Measurements from ENCODE around the gene PTPN22. TPM values are rescaled to one million over a fixed set of nuclear protein-coding genes. Genes with fewer than 3 reads are reported as not detected.

The PTPN22 gene
- total and polyA plus RNA-seq, 5 donors from 2014 or later, result 49.1 to 93.4 (median 58.5) TPM

DNA sequence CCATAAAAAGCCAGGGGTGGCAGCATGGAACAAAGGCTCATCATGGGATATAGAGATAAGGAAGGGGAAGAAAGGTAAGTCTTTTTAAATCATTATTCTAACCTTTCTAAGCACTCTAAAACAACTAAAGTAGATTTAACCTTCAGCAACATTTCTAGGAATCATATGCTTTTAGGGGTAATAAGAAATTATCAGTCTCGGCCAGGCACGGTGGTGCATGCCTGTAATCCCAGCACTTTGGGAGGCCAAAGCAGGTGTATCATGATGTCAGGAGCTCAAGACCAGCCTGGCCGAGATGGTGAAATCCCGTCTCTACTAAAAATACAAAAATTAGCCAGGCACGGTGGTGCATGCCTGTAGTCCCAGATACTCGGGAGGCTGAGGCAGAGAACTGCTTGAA, 92.0 kb downstream of the PTPN22 start:
- peaks cover 19% of the 10 kb centered on the region for H3K36me3 ChIP-seq (ENCODE audit: control insufficient read depth, insufficient read depth, low read length)
- no peak overlapping the region for H3K27ac Mint-ChIP-seq
- peak overlapping the region; percentile 88 for H3K27ac ChIP-seq (ENCODE audit: insufficient read depth, low read length, poor library complexity, severe bottlenecking)
- no peak overlapping the region for H3K4me3 Mint-ChIP-seq
- no peaks in the 10 kb centered on the region for H3K9me3 ChIP-seq (ENCODE audit: control insufficient read depth in 2 of 2, low read length in 2 of 2)
- H3K4me1 Mint-ChIP-seq, result peaks cover 4 to 28% (median 18%) of the 10 kb centered on the region in 4 donors
- DNase-seq (no peak), ATAC-seq (ENCODE audit: low read depth in 2 of 2) (no peak)
- H3K27me3 ChIP-seq (ENCODE audit: control insufficient read depth, insufficient read depth, low read length), result no peaks in the 10 kb centered on the region
- no peaks in the 10 kb centered on the region for H3K27me3 Mint-ChIP-seq
- H3K36me3 Mint-ChIP-seq, result peaks cover 19% of the 10 kb centered on the region
- H3K4me3 ChIP-seq (ENCODE audit: low read depth, low read length), result peak overlapping the region; percentile 65
- peaks cover 0 to 4% (median 0%) of the 10 kb centered on the region in 7 donors for H3K9me3 Mint-ChIP-seq
- H3K4me1 ChIP-seq (ENCODE audit: control insufficient read depth, insufficient read depth, low read length, poor library complexity, severe bottlenecking), result peaks cover 61% of the 10 kb centered on the region

DNA sequence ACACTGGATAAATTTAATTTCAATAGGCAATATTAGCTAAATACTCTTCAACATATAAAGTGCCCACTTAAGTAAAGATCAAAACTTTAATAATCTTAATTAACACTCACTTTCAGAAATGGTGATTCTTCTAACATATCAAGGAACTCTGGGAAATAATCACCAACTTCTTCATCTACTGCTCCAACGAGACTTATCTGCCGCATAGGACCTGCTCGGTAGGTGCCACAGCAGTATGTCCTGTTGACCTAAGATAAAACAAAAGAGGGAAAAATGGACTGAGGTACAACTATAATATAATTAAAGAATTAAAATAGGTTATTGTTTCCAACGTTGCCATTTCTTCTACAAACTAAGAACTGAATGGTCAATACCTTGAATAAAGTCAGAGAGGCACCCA, 94.0 kb downstream of the PTPN22 start:
- DNase-seq (no peak), ATAC-seq (ENCODE audit: low read depth in 2 of 2) (no peak)
- H3K27ac Mint-ChIP-seq, result peak overlapping the region in 1 of 3 donors; percentile 56

DNA sequence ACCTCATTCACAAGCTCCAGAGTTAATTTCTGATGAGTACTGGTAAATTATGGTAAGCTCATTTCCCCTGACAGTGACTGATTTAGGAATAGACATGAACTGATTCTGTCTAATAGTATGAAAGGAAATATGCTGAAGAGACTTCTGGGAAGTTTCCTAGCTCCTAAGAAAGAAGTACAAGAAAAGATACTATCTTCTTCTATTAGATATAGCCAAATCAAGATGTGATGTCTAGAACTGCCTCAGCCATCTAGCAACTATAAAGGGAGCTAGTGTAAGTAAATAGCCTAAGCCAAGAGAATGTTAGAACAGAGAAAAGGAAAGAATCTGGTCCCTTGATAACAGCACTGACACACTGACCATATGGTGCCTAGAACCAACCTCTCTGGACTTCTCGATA, 101.5 kb downstream of the PTPN22 start:
- Histone ChIP-seq H3K4me1 (ENCODE audit: control insufficient read depth, insufficient read depth, low read length, poor library complexity, severe bottlenecking) (peaks cover 13% of the 10 kb centered on the region), H3K27me3 (ENCODE audit: control insufficient read depth, insufficient read depth, low read length) (no peaks in the 10 kb centered on the region), H3K9me3 (ENCODE audit: control insufficient read depth in 2 of 2, low read length in 2 of 2) (no peaks in the 10 kb centered on the region), H3K4me3 (ENCODE audit: low read depth, low read length) (no peak overlapping the region), H3K36me3 (ENCODE audit: control insufficient read depth, insufficient read depth, low read length) (peaks cover 53% of the 10 kb centered on the region), H3K27ac (ENCODE audit: insufficient read depth, low read length, poor library complexity, severe bottlenecking) (no peak overlapping the region)
- H3K27me3 Mint-ChIP-seq, result no peaks in the 10 kb centered on the region
- H3K4me3 Mint-ChIP-seq, result peak overlapping the region in 1 of 4 donors; percentile 14
- no peak for DNase-seq
- no peaks in the 10 kb centered on the region for H3K9me3 Mint-ChIP-seq
- no peak for ATAC-seq (ENCODE audit: low read depth in 2 of 2)
- peaks cover 33% of the 10 kb centered on the region for H3K36me3 Mint-ChIP-seq
- H3K4me1 Mint-ChIP-seq, result peaks cover 37 to 42% (median 39%) of the 10 kb centered on the region in 4 donors
- peak overlapping the region in 2 of 3 donors; percentile 14 to 51 for H3K27ac Mint-ChIP-seq

More for the DNA sequence above, 94.0 kb downstream of the PTPN22 start:
- no peak overlapping the region for H3K4me3 Mint-ChIP-seq
- Histone ChIP-seq H3K36me3 (ENCODE audit: control insufficient read depth, insufficient read depth, low read length) (peaks cover 35% of the 10 kb centered on the region), H3K4me3 (ENCODE audit: low read depth, low read length) (no peak overlapping the region), H3K27ac (ENCODE audit: insufficient read depth, low read length, poor library complexity, severe bottlenecking) (no peak overlapping the region), H3K27me3 (ENCODE audit: control insufficient read depth, insufficient read depth, low read length) (no peaks in the 10 kb centered on the region), H3K9me3 (ENCODE audit: control insufficient read depth in 2 of 2, low read length in 2 of 2) (no peaks in the 10 kb centered on the region), H3K4me1 (ENCODE audit: control insufficient read depth, insufficient read depth, low read length, poor library complexity, severe bottlenecking) (peaks cover 41% of the 10 kb centered on the region)
- H3K27me3 Mint-ChIP-seq, result no peaks in the 10 kb centered on the region
- H3K36me3 Mint-ChIP-seq, result peaks cover 22% of the 10 kb centered on the region
- H3K4me1 Mint-ChIP-seq, result peaks cover 9 to 16% (median 16%) of the 10 kb centered on the region in 4 donors
- peaks cover 0 to 4% (median 0%) of the 10 kb centered on the region in 7 donors for H3K9me3 Mint-ChIP-seq

DNA sequence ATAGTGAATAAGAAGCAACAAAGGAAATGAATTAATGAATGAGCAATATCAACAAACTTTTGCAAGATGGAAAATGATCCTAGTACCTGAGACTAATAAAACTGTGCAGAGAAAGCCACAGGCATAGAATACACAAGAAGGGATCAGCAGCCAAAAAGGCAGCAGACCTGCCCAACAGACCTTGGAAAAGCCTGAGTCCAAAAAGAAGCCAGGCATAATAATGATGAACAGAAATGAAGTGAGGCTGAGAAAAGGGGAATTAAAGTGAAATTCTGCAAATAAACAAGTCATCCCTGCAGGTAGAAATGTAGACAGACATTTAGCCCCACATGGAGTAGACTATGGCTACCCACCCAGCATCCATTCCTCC, 101.9 kb downstream of the PTPN22 start:
- H3K27me3 ChIP-seq (ENCODE audit: control insufficient read depth, insufficient read depth, low read length), result no peaks in the 10 kb centered on the region
- Mint-ChIP-seq H3K27ac (peak overlapping the region; percentile 46 to 85 (median 51)), H3K27me3 (no peaks in the 10 kb centered on the region), H3K4me3 (peak overlapping the region in 2 of 4 donors; percentile 14 to 18), H3K36me3 (peaks cover 33% of the 10 kb centered on the region), H3K4me1 (peaks cover 37 to 46% (median 39%) of the 10 kb centered on the region in 4 donors), H3K9me3 (no peaks in the 10 kb centered on the region)
- ATAC-seq (ENCODE audit: low read depth in 2 of 2), result no peak
- no peak for DNase-seq
- H3K4me1 ChIP-seq (ENCODE audit: control insufficient read depth, insufficient read depth, low read length, poor library complexity, severe bottlenecking), result peaks cover 13% of the 10 kb centered on the region
- no peaks in the 10 kb centered on the region for H3K9me3 ChIP-seq (ENCODE audit: control insufficient read depth in 2 of 2, low read length in 2 of 2)
- H3K27ac ChIP-seq (ENCODE audit: insufficient read depth, low read length, poor library complexity, severe bottlenecking), result no peak overlapping the region
- H3K36me3 ChIP-seq (ENCODE audit: control insufficient read depth, insufficient read depth, low read length), result peaks cover 56% of the 10 kb centered on the region
- H3K4me3 ChIP-seq (ENCODE audit: low read depth, low read length), result peak overlapping the region; percentile 38

DNA sequence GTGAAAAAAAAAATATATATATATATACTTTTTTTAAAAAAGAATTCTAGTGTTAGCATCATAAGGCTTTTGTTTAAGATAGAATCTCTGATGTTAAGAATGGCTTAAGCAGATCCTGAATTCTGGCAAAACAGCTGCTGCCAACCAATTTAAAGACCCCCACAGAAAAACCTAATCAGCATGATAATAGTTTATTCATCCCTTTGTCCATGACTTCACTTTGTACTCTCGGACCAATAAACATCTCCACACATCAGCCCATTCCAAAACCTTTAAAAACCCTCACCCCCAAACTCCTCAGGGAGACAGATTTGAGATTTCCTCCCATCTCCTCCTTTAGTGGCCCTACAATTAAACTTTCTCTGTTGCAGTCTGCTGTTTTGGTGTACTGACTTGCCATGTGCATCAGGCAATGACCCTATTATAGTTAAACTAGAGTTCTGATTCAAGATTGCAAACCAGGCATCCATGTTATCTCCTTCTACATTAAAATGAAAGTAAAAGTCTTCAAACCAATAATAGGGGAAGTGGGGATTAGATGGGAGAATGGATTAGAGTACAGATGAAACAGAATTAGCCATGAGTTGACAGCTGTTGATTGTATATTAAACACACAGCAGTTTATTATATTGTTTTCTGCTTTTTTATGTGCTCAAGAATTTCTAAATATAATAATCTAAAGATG, 102.5 kb downstream of the PTPN22 start:
- peaks cover 53% of the 10 kb centered on the region for H3K36me3 ChIP-seq (ENCODE audit: control insufficient read depth, insufficient read depth, low read length)
- H3K4me3 Mint-ChIP-seq, result peak overlapping the region in 1 of 4 donors; percentile 18
- no peak for DNase-seq
- no peak for ATAC-seq (ENCODE audit: low read depth in 2 of 2)
- H3K9me3 Mint-ChIP-seq, result no peaks in the 10 kb centered on the region
- no peaks in the 10 kb centered on the region for H3K9me3 ChIP-seq (ENCODE audit: control insufficient read depth in 2 of 2, low read length in 2 of 2)
- no peak overlapping the region for H3K27ac ChIP-seq (ENCODE audit: insufficient read depth, low read length, poor library complexity, severe bottlenecking)
- H3K36me3 Mint-ChIP-seq, result peaks cover 35% of the 10 kb centered on the region
- H3K27ac Mint-ChIP-seq, result peak overlapping the region; percentile 46 to 89 (median 85)
- peaks cover 13% of the 10 kb centered on the region for H3K4me1 ChIP-seq (ENCODE audit: control insufficient read depth, insufficient read depth, low read length, poor library complexity, severe bottlenecking)
- no peaks in the 10 kb centered on the region for H3K27me3 Mint-ChIP-seq
- peaks cover 38 to 47% (median 39%) of the 10 kb centered on the region in 4 donors for H3K4me1 Mint-ChIP-seq
- peak overlapping the region; percentile 38 for H3K4me3 ChIP-seq (ENCODE audit: low read depth, low read length)
- no peaks in the 10 kb centered on the region for H3K27me3 ChIP-seq (ENCODE audit: control insufficient read depth, insufficient read depth, low read length)

DNA sequence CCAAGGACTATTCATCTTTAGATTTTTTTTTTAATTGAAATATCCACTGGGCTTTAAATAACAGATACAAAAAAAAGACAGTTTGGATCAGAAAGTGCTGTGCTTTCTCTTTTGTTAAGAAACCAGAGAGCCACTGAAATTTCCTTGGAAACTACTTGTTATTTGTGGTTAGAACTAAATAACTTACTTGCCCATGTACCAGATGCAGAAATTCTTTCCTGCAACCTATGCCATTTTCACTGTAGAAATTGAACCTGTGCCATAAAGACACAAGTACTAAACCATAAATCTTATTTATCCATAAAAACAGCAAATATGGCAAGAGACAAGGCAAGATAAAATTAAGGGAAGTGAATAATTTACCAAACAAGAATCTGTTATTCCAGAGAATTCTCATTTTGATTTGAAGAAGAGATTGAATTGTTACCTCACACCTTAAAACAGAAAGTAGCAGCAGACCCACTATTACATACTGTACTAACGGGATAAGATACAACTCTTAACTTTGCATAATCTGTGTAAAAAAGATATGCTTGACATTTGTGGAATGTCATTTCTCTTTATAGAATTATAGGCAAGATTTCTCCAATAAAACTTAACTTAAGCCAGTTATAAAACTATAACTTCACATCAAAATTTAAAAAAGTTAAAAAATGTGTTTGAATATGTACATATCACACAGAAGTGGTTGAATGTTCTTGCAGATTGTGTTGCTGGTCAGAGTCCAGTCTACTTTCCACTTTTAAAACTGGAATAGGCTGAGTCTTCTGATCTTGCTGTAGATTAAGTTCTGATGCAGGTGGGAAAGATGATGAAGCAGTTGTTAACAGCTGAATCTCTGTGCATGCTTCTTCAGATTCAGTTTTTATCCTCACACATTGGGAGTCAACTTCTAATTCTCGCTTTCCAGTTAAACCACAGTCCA, 105.9 kb downstream of the PTPN22 start:
- H3K9me3 Mint-ChIP-seq, result no peaks in the 10 kb centered on the region
- peaks cover 42% of the 10 kb centered on the region for H3K36me3 ChIP-seq (ENCODE audit: control insufficient read depth, insufficient read depth, low read length)
- H3K27me3 Mint-ChIP-seq, result no peaks in the 10 kb centered on the region
- peaks cover 22 to 49% (median 37%) of the 10 kb centered on the region in 4 donors for H3K4me1 Mint-ChIP-seq
- peaks cover 13% of the 10 kb centered on the region for H3K4me1 ChIP-seq (ENCODE audit: control insufficient read depth, insufficient read depth, low read length, poor library complexity, severe bottlenecking)
- no peak for ATAC-seq (ENCODE audit: low read depth in 2 of 2)
- no peaks in the 10 kb centered on the region for H3K27me3 ChIP-seq (ENCODE audit: control insufficient read depth, insufficient read depth, low read length)
- no peak overlapping the region for H3K4me3 Mint-ChIP-seq
- H3K4me3 ChIP-seq (ENCODE audit: low read depth, low read length), result no peak overlapping the region
- H3K27ac Mint-ChIP-seq, result no peak overlapping the region
- H3K9me3 ChIP-seq (ENCODE audit: control insufficient read depth in 2 of 2, low read length in 2 of 2), result no peaks in the 10 kb centered on the region
- no peak overlapping the region for H3K27ac ChIP-seq (ENCODE audit: insufficient read depth, low read length, poor library complexity, severe bottlenecking)
- no peak for DNase-seq
- H3K36me3 Mint-ChIP-seq, result peaks cover 27% of the 10 kb centered on the region
